Body of pancreas (tissue), 4 donors: ENCODE measurements around the gene SLC19A2.

ENCODE experiments used
- POLR2A ChIP-seq, 3 donors: fragments of 450-650 bp; IDR thresholded peaks; one replicate each; pipeline ENCODE4 v1.6.1; 2016; ENCODE audit warnings: antibody characterized with exemption in 3 of 3, mild to moderate bottlenecking in 2 of 3
- TF ChIP-seq, protein P1 (sequence below), 7 experiments: fragments of 450-650 bp in 4 of 7; fragments of 200-600 bp in 3 of 7; sonication (generic) in 3 of 7; IDR thresholded peaks; one replicate each; pipeline ENCODE4 v1.5.1; 2016 to 2019; ENCODE audit warnings: antibody characterized with exemption in 7 of 7

DNA sequence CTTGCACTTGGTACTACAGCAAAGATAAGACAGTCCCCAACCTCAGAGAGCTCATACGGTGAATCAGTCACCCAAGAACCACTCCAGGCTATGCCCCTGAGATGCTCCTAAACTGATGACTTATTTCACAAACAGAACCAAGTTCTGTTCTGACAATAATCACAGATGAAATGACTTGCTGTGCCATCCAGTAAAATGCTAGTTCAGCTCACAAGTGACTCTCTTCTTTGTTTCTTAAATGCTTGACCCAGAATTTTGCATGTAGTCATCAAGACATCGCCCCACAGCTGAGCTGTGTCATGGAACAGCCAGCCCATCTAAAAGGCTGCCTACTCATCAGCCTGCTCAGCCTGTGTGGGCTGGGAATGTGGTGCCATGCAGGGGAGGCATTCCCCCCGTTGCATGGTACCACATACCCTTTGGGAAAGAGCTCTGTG is 6.1 kb upstream of the SLC19A2 start:
- TF ChIP-seq, protein P1, sequence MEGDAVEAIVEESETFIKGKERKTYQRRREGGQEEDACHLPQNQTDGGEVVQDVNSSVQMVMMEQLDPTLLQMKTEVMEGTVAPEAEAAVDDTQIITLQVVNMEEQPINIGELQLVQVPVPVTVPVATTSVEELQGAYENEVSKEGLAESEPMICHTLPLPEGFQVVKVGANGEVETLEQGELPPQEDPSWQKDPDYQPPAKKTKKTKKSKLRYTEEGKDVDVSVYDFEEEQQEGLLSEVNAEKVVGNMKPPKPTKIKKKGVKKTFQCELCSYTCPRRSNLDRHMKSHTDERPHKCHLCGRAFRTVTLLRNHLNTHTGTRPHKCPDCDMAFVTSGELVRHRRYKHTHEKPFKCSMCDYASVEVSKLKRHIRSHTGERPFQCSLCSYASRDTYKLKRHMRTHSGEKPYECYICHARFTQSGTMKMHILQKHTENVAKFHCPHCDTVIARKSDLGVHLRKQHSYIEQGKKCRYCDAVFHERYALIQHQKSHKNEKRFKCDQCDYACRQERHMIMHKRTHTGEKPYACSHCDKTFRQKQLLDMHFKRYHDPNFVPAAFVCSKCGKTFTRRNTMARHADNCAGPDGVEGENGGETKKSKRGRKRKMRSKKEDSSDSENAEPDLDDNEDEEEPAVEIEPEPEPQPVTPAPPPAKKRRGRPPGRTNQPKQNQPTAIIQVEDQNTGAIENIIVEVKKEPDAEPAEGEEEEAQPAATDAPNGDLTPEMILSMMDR (IDR thresholded peaks at IDR 0.05): no peak
- TF ChIP-seq POLR2A (IDR thresholded peaks at IDR 0.05): no peak
